Left lung (tissue), 10 donors: ENCODE data around the gene ARRDC2. TPM values are rescaled to one million over a fixed set of nuclear protein-coding genes. Genes with fewer than 3 reads are reported as not detected.
"Not testable (repeated sequence)": the region's sequence is repeated elsewhere in the genome, so short reads cannot be mapped to it uniquely, and the experiment has no call there.

Source experiments
- ATAC-seq: fragments of 200-7000 bp; cut with Tn5 transposase; one replicate; pipeline ENCODE4 v1.9.1; 2020; ENCODE audit warnings: moderate library complexity
- DNase-seq, 4 donors: peaks; one replicate each; pipeline ENCODE4 v3.0.0-alpha.2; 2013 to 2020
- H3K27ac ChIP-seq, 2 donors: fragments of 200-600 bp; sonication (generic) in 1 of 2; one replicate each; pipeline versions ENCODE4 v1.5.0 to v1.8.0; 2020 to 2021
- H3K27me3 ChIP-seq, 2 donors: fragments of 200-600 bp; sonication (generic) in 1 of 2; one replicate each; pipeline versions ENCODE4 v1.5.0 to v1.8.0; 2020 to 2021
- H3K36me3 ChIP-seq, 2 donors: fragments of 200-600 bp; sonication (generic) in 1 of 2; one replicate each; pipeline versions ENCODE4 v1.5.0 to v1.8.0; 2020 to 2021
- H3K4me1 ChIP-seq, 2 donors: fragments of 200-600 bp; one replicate each; pipeline ENCODE4 v1.8.0; 2021
- H3K4me3 ChIP-seq, 2 donors: fragments of 200-600 bp; sonication (generic) in 1 of 2; one replicate each; pipeline versions ENCODE4 v1.5.0 to v1.8.0; 2020 to 2021; ENCODE audit warnings: mild to moderate bottlenecking in 1 of 2
- H3K9me3 ChIP-seq, 2 donors: fragments of 200-600 bp; sonication (generic) in 1 of 2; one replicate each; pipeline versions ENCODE4 v1.5.0 to v1.8.0; 2020 to 2021
- CTCF ChIP-seq, 2 donors: fragments of 200-600 bp; sonication (generic) in 1 of 2; IDR thresholded peaks; one replicate each; pipeline versions ENCODE4 v1.5.0 to v1.8.0; 2021; ENCODE audit warnings: antibody characterized with exemption in 2 of 2
- intact Hi-C, 2 donors: fragments of 100-400 bp; cut with DNase I; formaldehyde crosslinking; loops; one replicate each; pipeline versions ENCODE4 v1.11.2 to v1.14.2; 2022
- polyA plus RNA-seq, 6 donors: library from polyadenylated mRNA; unstranded; fragments of 120-200 nt; gene quantifications; one replicate each; pipeline ENCODE4 v1.2.1, GENCODE V29; 2013; ENCODE audit not compliant: insufficient read length in 6 of 6
- total RNA-seq, 2 donors: library from RNA; stranded (reverse); fragmentation: NEBNext Ultra II Directional; extraction: Animal tissue kit (Norgen Biotek cat#: 25700); gene quantifications; one replicate each; pipeline ENCODE4 v1.2.1, GENCODE V29; 2021
- donor health status: DM: no; HTN: yes; CAD: no.
- donor health status: DM: no; HTN: no; CAD: no.

The ARRDC2 gene
- total and polyA plus RNA-seq, 8 donors: 7.4 to 37.8 (median 10.3) TPM

- no peak for DNase-seq
- no peak for ATAC-seq
Observed at GRCh38 chr19:17981611-17982010, 26.4 kb upstream of the ARRDC2 start.

GRCh38 chr19:17982430-17982829, 25.5 kb upstream of the ARRDC2 start:
- DNase-seq (no peak), ATAC-seq (no peak)
- no peaks in the 10 kb centered on the region for H3K4me1 ChIP-seq
- H3K27me3 ChIP-seq: peaks cover 0 to 17% of the 10 kb centered on the region in 2 donors
- H3K9me3 ChIP-seq: no peaks in the 10 kb centered on the region
- TF ChIP-seq CTCF (IDR thresholded peaks at IDR 0.05): no peak
- no peak overlapping the region for H3K4me3 ChIP-seq
- H3K36me3 ChIP-seq: no peaks in the 10 kb centered on the region
- intact Hi-C loops: no loop called here
- no peak overlapping the region for H3K27ac ChIP-seq

More at GRCh38 chr19:17981611-17982010, 26.4 kb upstream of the ARRDC2 start:
- Histone ChIP-seq H3K4me3 (no peak overlapping the region), H3K36me3 (no peaks in the 10 kb centered on the region), H3K27me3 (peaks cover 0 to 17% of the 10 kb centered on the region in 2 donors), H3K27ac (no peak overlapping the region), H3K9me3 (no peaks in the 10 kb centered on the region), H3K4me1 (no peaks in the 10 kb centered on the region)
- intact Hi-C loops: no loop called here
- no peak for TF ChIP-seq CTCF (IDR thresholded peaks at IDR 0.05)

- Histone ChIP-seq H3K4me1 (no peaks in the 10 kb centered on the region), H3K4me3 (no peak overlapping the region), H3K36me3 (no peaks in the 10 kb centered on the region), H3K27me3 (peaks cover 0 to 17% of the 10 kb centered on the region in 2 donors), H3K27ac (no peak overlapping the region), H3K9me3 (no peaks in the 10 kb centered on the region)
- DNase-seq: no peak
- no peak for ATAC-seq
- intact Hi-C loops: no loop called here
- no peak for TF ChIP-seq CTCF (IDR thresholded peaks at IDR 0.05)
Observed at GRCh38 chr19:17985037-17985818, 22.7 kb upstream of the ARRDC2 start.

GRCh38 chr19:17986569-17986968, 21.4 kb upstream of the ARRDC2 start:
- DNase-seq, H3K4me1 ChIP-seq, intact Hi-C loops, H3K9me3 ChIP-seq, H3K4me3 ChIP-seq, H3K27ac ChIP-seq, ATAC-seq, H3K36me3 ChIP-seq: not testable (repeated sequence)
- H3K27me3 ChIP-seq: peaks cover 0 to 14% of the 10 kb centered on the region in 2 donors

- Histone ChIP-seq H3K4me1 (no peaks in the 10 kb centered on the region), H3K4me3 (no peak overlapping the region), H3K36me3 (no peaks in the 10 kb centered on the region), H3K9me3 (no peaks in the 10 kb centered on the region), H3K27ac (no peak overlapping the region), H3K27me3 (peaks cover 0 to 13% of the 10 kb centered on the region in 2 donors)
- ATAC-seq: no peak
- no peak for DNase-seq
- TF ChIP-seq CTCF (IDR thresholded peaks at IDR 0.05): no peak
- intact Hi-C loops: no loop called here
Observed at GRCh38 chr19:17988161-17988560, 19.8 kb upstream of the ARRDC2 start.
